Ovary (tissue), 9 donors: Measurements from ENCODE around the gene SNAPC1. TPM values are rescaled to one million over a fixed set of nuclear protein-coding genes. Genes with fewer than 3 reads are reported as not detected.
"Not testable (repeated sequence)": the region's sequence is repeated elsewhere in the genome, so short reads cannot be mapped to it uniquely, and the experiment has no call there.

Source experiments
- DNase-seq, 5 donors: peaks; one replicate each; pipeline ENCODE4 v3.0.0-alpha.2; 2019 to 2020
- H3K27ac ChIP-seq, 2 donors: fragments of 200-600 bp; one replicate each; pipeline versions ENCODE4 v1.5.1 to v1.8.0; 2019 to 2022
- H3K27me3 ChIP-seq: fragments of 200-600 bp; one replicate; pipeline ENCODE4 v1.8.0; 2022
- H3K36me3 ChIP-seq: fragments of 200-600 bp; sonication (generic); one replicate; pipeline ENCODE4 v1.5.1; 2019
- H3K4me1 ChIP-seq: one replicate; pipeline ENCODE4 v1.8.1; 2013; ENCODE audit warnings: mild to moderate bottlenecking, moderate library complexity; ENCODE audit not compliant: insufficient read depth
- H3K4me3 ChIP-seq: fragments of 200-600 bp; sonication (generic); one replicate; pipeline ENCODE4 v1.5.1; 2017
- H3K9me3 ChIP-seq, 2 donors: fragments of 200-600 bp in 1 of 2; sonication (generic) in 1 of 2; one replicate each; pipeline versions ENCODE4 v1.5.1 to v1.8.1; 2013 to 2019; ENCODE audit warnings: mild to moderate bottlenecking in 1 of 2, moderate library complexity in 1 of 2
- EP300 ChIP-seq: sonication (generic); formaldehyde crosslinking; IDR thresholded peaks from one replicate; pipeline ENCODE4 v1.6.1; 2017; ENCODE audit warnings: antibody characterized with exemption
- POLR2A ChIP-seq: fragments of 450-650 bp; IDR thresholded peaks from one replicate; pipeline ENCODE4 v1.6.1; 2017; ENCODE audit warnings: antibody characterized with exemption, mild to moderate bottlenecking, moderate library complexity
- whole genome bisulfite sequencing, 3 donors: extraction: QIAGEN DNeasy Blood & Tissue Kit in 1 of 3; methylation state at CpG; one replicate each; pipeline versions ENCODE4 v1.1.5 to v1.1.7; 2013 to 2017; 5-methylcytosine and 5-hydroxymethylcytosine counted together
- intact Hi-C, 4 donors: fragments of 100-400 bp; cut with DNase I; formaldehyde crosslinking; loops; one replicate each; pipeline versions ENCODE4 v1.11.0 to v1.15.1; 2022 to 2023
- polyA plus RNA-seq, 2 donors: library from polyadenylated mRNA; stranded (reverse); fragments of 200-250 nt in 1 of 2; fragments of 350-450 nt in 1 of 2; fragmentation: Illumina TruSeq in 1 of 2; extraction: RNeasy Lipid Tissue Mini Kit (QIAGEN cat#74804) in 1 of 2; gene quantifications; one replicate each; pipeline ENCODE4 v1.2.3, GENCODE V29; 2013 to 2014
- total RNA-seq, 7 donors: library from RNA; depleted of rRNA in 2 of 7; stranded (reverse); fragments of >200 nt in 2 of 7; fragmentation: NEBNext Ultra II Directional in 3 of 7; extraction: Animal tissue kit (Norgen Biotek cat#: 25700) in 3 of 7; gene quantifications; one replicate each; pipeline versions ENCODE4 v1.1.0 to v1.2.4, GENCODE V29; 2016 to 2023
- TF ChIP-seq, protein P1 (sequence below), 3 donors: fragments of 450-650 bp in 2 of 3; fragments of 200-600 bp in 1 of 3; IDR thresholded peaks; one replicate each; pipeline versions ENCODE4 v1.5.1 to v1.8.0; 2016 to 2022; ENCODE audit warnings: antibody characterized with exemption in 3 of 3, mild to moderate bottlenecking in 1 of 3
- donor health status: DM: no; HTN: no; CAD: no; lungs with moderate emphysema.
- donor health status: DM: no; HTN: no; CAD: no.
- donor health status: Bipolar disorder and iron deficiency.
- donor health status: DM: yes; HTN: yes; CAD: no.
- donor health status: DM: no; HTN: no; CAD: no.
- donor health status: DM: yes; HTN: yes; CAD: no.

Gene SNAPC1
- total and polyA plus RNA-seq, 9 donors: 4.5 to 11.9 (median 5.9) TPM

DNA sequence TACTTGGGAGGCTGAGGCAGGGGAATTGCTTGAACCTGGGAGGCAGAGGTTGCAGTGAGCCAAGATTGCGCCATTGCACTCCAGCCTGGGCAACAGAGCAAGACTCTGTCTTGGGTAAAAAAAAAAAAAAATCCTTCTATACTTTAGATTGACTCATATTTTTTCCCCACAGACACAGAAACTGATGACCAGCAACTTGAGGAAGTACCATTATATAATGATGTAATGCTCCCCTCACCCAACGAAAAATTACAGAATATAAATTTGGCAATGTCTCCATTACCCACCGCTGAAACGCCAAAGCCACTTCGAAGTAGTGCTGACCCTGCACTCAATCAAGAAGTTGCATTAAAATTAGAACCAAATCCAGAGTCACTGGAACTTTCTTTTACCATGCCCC is 24.3 kb upstream of the SNAPC1 start:
- WGBS, 3 donors: 93 to 95% (median 93%) methylated on average over 5 of the region's 5 CpGs
- H3K36me3 ChIP-seq: no peaks in the 10 kb centered on the region
- H3K4me1 ChIP-seq: no peaks in the 10 kb centered on the region
- intact Hi-C loops: loop anchor here in 1 of 4 donors (10.0 kb wide), 1 partner anchor 273 kb away; no protein-coding TSS in a partner anchor
- no peaks in the 10 kb centered on the region for H3K27me3 ChIP-seq
- H3K27ac ChIP-seq: no peak overlapping the region
- no peak overlapping the region for H3K4me3 ChIP-seq
- no peak for DNase-seq
- H3K9me3 ChIP-seq: no peaks in the 10 kb centered on the region
- TF ChIP-seq POLR2A (no peak), EP300 (no peak)
- TF ChIP-seq, protein P1, sequence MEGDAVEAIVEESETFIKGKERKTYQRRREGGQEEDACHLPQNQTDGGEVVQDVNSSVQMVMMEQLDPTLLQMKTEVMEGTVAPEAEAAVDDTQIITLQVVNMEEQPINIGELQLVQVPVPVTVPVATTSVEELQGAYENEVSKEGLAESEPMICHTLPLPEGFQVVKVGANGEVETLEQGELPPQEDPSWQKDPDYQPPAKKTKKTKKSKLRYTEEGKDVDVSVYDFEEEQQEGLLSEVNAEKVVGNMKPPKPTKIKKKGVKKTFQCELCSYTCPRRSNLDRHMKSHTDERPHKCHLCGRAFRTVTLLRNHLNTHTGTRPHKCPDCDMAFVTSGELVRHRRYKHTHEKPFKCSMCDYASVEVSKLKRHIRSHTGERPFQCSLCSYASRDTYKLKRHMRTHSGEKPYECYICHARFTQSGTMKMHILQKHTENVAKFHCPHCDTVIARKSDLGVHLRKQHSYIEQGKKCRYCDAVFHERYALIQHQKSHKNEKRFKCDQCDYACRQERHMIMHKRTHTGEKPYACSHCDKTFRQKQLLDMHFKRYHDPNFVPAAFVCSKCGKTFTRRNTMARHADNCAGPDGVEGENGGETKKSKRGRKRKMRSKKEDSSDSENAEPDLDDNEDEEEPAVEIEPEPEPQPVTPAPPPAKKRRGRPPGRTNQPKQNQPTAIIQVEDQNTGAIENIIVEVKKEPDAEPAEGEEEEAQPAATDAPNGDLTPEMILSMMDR (IDR thresholded peaks at IDR 0.05): no peak

DNA sequence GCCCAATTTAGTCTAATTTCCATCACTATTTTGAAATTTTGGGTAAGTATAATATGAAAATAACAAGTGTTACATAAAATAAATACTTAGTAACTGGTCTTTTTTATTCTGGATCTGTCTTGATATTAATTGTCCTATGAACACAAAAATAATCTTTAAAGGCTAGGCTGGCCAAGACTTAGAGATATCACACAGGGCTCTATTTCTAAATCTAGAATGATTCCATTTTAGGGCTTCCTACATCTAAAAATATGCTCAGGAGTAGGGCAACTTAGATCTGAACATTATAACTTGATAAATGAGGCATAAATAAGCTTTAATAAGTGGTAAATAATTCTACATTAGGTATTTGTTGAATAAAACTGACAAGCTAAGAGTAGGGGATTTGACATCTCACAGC is 23.1 kb upstream of the SNAPC1 start:
- no peak for DNase-seq
- H3K4me1 ChIP-seq: no peaks in the 10 kb centered on the region
- intact Hi-C loops: loop anchor here in 1 of 4 donors (10.0 kb wide), 1 partner anchor 274 kb away; no protein-coding TSS in a partner anchor
- H3K9me3 ChIP-seq: no peaks in the 10 kb centered on the region
- H3K27ac ChIP-seq: no peak overlapping the region
- no peak for TF ChIP-seq POLR2A
- TF ChIP-seq EP300: no peak
- TF ChIP-seq, protein P1 (IDR thresholded peaks at IDR 0.05): no peak
- no peaks in the 10 kb centered on the region for H3K36me3 ChIP-seq
- no peaks in the 10 kb centered on the region for H3K27me3 ChIP-seq
- H3K4me3 ChIP-seq: no peak overlapping the region

DNA sequence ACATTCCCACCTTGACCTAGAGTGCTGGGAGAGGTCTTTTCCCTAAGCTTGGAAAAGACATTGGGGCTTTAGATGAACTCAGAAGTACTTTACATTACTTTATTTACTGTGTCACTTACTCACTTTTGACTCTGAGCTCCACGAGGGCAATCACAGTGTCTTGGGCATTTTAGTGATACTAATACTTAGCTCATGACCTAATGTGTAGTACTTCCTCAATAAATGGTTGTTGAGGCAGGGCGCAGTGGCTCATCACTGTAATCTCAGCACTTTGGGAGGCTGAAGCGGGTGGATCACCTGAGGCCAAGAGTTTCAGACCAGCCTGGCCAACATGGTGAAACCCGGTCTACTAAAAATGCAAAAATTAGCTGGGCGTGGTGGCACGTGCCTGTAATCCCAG is 19.8 kb upstream of the SNAPC1 start:
- no peak overlapping the region for H3K27ac ChIP-seq
- intact Hi-C loops: no loop called here
- no peaks in the 10 kb centered on the region for H3K36me3 ChIP-seq
- WGBS, 3 donors: 96 to 97% (median 96%) methylated on average over 6 of the region's 6 CpGs
- no peaks in the 10 kb centered on the region for H3K27me3 ChIP-seq
- H3K4me3 ChIP-seq: no peak overlapping the region
- DNase-seq: no peak
- TF ChIP-seq EP300 (no peak), POLR2A (no peak)
- TF ChIP-seq, protein P1 (IDR thresholded peaks at IDR 0.05): no peak
- H3K4me1 ChIP-seq: no peaks in the 10 kb centered on the region
- H3K9me3 ChIP-seq: no peaks in the 10 kb centered on the region

DNA sequence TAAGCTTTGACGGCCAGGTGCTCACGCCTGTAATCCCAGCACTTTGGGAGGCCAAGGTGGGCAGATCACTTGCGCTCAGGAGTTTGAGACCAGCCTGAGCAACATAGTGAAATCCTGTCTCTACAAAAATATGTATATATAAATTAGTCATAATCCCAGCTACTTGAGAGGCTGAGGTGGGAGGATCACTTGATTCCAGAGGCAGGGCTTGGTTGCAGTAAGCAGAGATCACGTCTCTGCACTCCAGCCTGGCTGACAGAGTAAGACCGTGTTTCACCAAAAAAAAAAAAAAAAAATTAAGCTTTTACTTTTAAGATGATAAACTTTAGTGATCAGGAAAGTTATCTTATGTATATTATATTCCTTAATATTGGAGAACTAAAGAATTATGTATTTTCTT is 18.0 kb upstream of the SNAPC1 start:
- Histone ChIP-seq H3K27me3 (no peaks in the 10 kb centered on the region), H3K9me3 (no peaks in the 10 kb centered on the region), H3K4me1 (no peaks in the 10 kb centered on the region), H3K36me3 (no peaks in the 10 kb centered on the region), H3K27ac (no peak overlapping the region), H3K4me3 (no peak overlapping the region)
- DNase-seq: no peak
- TF ChIP-seq, protein P1 (IDR thresholded peaks at IDR 0.05): no peak
- no peak for TF ChIP-seq EP300
- no peak for TF ChIP-seq POLR2A
- intact Hi-C loops: no loop called here
- 93 to 96% (median 95%) methylated on average over 5 of the region's 5 CpGs for WGBS, 3 donors

DNA sequence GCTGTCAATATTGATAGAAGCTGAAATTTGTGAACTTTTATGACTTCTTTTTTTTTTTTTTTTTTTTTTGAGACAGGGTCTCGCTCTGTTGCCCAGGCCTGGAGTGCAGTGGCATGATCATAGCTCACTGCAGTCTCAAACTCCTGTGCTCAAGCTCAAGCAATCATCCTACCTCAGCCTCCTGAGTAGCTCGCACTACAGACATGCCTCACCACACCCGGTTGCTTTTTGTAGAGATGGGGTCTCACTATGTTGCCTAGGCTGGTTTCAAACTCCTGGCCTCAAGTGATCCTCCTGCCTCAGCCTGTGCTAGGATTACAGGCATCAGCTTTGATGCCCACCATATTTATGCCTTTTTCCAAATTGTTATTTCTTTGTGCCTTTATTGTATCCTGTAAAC is 15.9 kb upstream of the SNAPC1 start:
- intact Hi-C loops, DNase-seq, H3K4me3 ChIP-seq, H3K4me1 ChIP-seq, H3K36me3 ChIP-seq, H3K27me3 ChIP-seq, H3K27ac ChIP-seq, H3K9me3 ChIP-seq: not testable (repeated sequence)
- 95 to 100% (median 98%) methylated on average over 3 of the region's 3 CpGs for WGBS, 3 donors
